ENCODE data around the gene MYBPC2.

DNA sequence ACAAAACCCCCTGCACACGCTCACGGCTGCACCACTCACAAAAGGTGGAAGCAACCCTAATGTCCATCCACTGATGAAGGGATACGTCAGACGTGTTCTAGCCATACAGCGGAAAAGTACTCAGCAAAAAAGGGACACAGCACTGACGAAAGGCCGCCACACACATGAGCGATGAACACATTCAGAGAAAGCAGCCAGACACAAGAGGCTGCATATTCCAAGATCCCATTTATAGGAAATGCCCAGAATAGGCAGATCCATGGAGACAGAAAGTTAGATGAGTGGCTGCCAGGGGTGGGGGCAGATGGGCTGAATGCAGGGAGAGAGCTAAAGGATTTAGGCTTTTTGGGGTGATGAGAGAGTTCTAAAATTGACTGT lies 44.8 kb upstream of the MYBPC2 start:
- TF ChIP-seq, protein P1, sequence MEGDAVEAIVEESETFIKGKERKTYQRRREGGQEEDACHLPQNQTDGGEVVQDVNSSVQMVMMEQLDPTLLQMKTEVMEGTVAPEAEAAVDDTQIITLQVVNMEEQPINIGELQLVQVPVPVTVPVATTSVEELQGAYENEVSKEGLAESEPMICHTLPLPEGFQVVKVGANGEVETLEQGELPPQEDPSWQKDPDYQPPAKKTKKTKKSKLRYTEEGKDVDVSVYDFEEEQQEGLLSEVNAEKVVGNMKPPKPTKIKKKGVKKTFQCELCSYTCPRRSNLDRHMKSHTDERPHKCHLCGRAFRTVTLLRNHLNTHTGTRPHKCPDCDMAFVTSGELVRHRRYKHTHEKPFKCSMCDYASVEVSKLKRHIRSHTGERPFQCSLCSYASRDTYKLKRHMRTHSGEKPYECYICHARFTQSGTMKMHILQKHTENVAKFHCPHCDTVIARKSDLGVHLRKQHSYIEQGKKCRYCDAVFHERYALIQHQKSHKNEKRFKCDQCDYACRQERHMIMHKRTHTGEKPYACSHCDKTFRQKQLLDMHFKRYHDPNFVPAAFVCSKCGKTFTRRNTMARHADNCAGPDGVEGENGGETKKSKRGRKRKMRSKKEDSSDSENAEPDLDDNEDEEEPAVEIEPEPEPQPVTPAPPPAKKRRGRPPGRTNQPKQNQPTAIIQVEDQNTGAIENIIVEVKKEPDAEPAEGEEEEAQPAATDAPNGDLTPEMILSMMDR (conservative IDR thresholded peaks at IDR 0.05; ENCODE audit: low read depth, low read length) = no peak
- TF ChIP-seq NFE2L2 (IDR thresholded peaks at IDR 0.05; ENCODE audit: low read depth, low read length) (no peak), CHD1 (IDR thresholded peaks at IDR 0.05; ENCODE audit: low read depth, low read length) (no peak), RFX5 (IDR thresholded peaks at IDR 0.05; ENCODE audit: low read depth, low read length) (no peak), RAD21 (IDR thresholded peaks at IDR 0.05; ENCODE audit: low read length) (no peak), MXI1 (IDR thresholded peaks at IDR 0.05; ENCODE audit: borderline replicate concordance, low read depth, low read length) (no peak), BHLHE40 (IDR thresholded peaks at IDR 0.05; ENCODE audit: low read depth, low read length) (no peak), POLR2A (IDR thresholded peaks at IDR 0.05; ENCODE audit: low read depth, low read length) (no peak), FOS (IDR thresholded peaks at IDR 0.05; ENCODE audit: low read depth, low read length) (no peak), RCOR1 (IDR thresholded peaks at IDR 0.05; ENCODE audit: insufficient replicate concordance, low read length) (no peak), MAFK (IDR thresholded peaks at IDR 0.05; ENCODE audit: low read depth, low read length) (no peak), CEBPB (IDR thresholded peaks at IDR 0.05; ENCODE audit: low read depth, low read length) (no peak)
- TF ChIP-seq, protein P2, sequence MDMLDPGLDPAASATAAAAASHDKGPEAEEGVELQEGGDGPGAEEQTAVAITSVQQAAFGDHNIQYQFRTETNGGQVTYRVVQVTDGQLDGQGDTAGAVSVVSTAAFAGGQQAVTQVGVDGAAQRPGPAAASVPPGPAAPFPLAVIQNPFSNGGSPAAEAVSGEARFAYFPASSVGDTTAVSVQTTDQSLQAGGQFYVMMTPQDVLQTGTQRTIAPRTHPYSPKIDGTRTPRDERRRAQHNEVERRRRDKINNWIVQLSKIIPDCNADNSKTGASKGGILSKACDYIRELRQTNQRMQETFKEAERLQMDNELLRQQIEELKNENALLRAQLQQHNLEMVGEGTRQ (IDR thresholded peaks at IDR 0.05; ENCODE audit: low read depth, low read length) = no peak
- TF ChIP-seq, protein P3, sequence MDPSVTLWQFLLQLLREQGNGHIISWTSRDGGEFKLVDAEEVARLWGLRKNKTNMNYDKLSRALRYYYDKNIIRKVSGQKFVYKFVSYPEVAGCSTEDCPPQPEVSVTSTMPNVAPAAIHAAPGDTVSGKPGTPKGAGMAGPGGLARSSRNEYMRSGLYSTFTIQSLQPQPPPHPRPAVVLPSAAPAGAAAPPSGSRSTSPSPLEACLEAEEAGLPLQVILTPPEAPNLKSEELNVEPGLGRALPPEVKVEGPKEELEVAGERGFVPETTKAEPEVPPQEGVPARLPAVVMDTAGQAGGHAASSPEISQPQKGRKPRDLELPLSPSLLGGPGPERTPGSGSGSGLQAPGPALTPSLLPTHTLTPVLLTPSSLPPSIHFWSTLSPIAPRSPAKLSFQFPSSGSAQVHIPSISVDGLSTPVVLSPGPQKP (IDR thresholded peaks at IDR 0.05; ENCODE audit: borderline replicate concordance, low read depth, low read length) = no peak
